Measurements from ENCODE around the gene PCK1. TPM values are rescaled to one million over a fixed set of nuclear protein-coding genes. Genes with fewer than 3 reads are reported as not detected.

Gene PCK1
- total and polyA plus RNA-seq, 2 experiments from 2014 or later = not detected

DNA sequence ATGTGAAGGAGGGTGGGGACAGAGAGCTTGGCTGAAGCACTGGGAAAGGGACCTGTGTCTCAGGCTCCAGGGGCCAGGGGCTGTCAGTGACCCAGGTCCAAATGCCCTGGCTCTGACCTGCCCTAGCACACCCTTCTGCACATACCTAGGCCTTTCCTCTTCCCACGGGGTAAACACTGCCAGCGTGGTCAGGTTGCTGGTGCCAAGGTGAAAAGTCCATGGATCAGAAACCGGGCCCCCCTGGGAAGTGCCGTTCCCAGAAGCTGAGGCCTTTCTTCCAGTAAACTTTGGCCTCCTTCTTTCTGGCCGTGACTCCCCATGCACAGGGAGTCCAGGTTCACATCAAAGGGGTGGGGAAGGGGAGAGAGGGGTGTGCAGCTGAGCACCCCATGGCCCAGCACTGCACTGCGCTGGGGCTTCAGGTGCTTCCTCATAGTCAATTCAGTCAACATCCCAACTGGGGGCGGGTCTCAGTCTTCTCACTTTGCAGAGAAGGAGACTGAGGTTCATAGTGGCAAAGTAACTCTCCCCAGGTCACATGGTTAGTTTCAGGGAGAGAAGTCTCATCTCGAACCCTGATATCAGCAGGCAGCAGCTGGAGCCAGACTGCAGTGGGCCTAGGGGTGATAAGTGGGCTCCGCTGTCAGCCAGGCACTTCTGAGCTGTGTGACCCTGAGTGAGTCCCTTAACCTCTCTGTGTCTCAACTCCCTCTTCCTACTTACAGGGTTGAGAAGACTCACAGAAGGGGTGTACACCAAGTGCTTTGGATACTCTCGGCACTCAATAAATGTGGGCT is 17.0 kb downstream of the PCK1 start:
- H3K27ac ChIP-seq (ENCODE audit: low read depth) = no peak overlapping the region
- H3K27me3 ChIP-seq (ENCODE audit: insufficient read depth) = no peaks in the 10 kb centered on the region
- Mint-ChIP-seq H3K4me1 (peaks cover 25% of the 10 kb centered on the region), H3K27me3 (ENCODE audit: insufficient read depth, low read depth, poor library complexity) (peaks cover 17% of the 10 kb centered on the region), H3K36me3 (ENCODE audit: low read depth) (no peaks in the 10 kb centered on the region), H3K9me3 (no peaks in the 10 kb centered on the region), H3K4me3 (no peak overlapping the region), H3K27ac (no peak overlapping the region)
- H4K20me1 ChIP-seq (replicated peaks; ENCODE audit: insufficient read depth) = no peaks in the 10 kb centered on the region
- H2AFZ ChIP-seq = no peak overlapping the region
- no peak overlapping the region for H3K4me2 ChIP-seq
- 0 out of 2 replicates have a peak, but pooled peaks cover 1% of the 10 kb centered on the region for H3K9me2 ChIP-seq (ENCODE audit: insufficient read depth)
- H3K4me1 ChIP-seq (ENCODE audit: insufficient read depth) = peaks cover 6% of the 10 kb centered on the region
- H3K79me2 ChIP-seq (replicated peaks; ENCODE audit: insufficient read depth) = no peaks in the 10 kb centered on the region
- H3K4me3 ChIP-seq = no peak overlapping the region
- H3F3A ChIP-seq (replicated peaks; ENCODE audit: low read depth) = no peaks in the 10 kb centered on the region
- no peak for TF ChIP-seq STAT1 (IDR thresholded peaks at IDR 0.05; ENCODE audit: unreplicated experiment)
- no peak for TF ChIP-seq CREB1 (CRISPR knock-in tag; IDR thresholded peaks at IDR 0.05; ENCODE audit: low read depth)
- no peak for TF ChIP-seq JUNB (IDR thresholded peaks at IDR 0.05; ENCODE audit: unreplicated experiment)
- no peak for TF ChIP-seq EZH2 (IDR thresholded peaks at IDR 0.05; ENCODE audit: low read depth, unreplicated experiment)
- TF ChIP-seq, protein P1, sequence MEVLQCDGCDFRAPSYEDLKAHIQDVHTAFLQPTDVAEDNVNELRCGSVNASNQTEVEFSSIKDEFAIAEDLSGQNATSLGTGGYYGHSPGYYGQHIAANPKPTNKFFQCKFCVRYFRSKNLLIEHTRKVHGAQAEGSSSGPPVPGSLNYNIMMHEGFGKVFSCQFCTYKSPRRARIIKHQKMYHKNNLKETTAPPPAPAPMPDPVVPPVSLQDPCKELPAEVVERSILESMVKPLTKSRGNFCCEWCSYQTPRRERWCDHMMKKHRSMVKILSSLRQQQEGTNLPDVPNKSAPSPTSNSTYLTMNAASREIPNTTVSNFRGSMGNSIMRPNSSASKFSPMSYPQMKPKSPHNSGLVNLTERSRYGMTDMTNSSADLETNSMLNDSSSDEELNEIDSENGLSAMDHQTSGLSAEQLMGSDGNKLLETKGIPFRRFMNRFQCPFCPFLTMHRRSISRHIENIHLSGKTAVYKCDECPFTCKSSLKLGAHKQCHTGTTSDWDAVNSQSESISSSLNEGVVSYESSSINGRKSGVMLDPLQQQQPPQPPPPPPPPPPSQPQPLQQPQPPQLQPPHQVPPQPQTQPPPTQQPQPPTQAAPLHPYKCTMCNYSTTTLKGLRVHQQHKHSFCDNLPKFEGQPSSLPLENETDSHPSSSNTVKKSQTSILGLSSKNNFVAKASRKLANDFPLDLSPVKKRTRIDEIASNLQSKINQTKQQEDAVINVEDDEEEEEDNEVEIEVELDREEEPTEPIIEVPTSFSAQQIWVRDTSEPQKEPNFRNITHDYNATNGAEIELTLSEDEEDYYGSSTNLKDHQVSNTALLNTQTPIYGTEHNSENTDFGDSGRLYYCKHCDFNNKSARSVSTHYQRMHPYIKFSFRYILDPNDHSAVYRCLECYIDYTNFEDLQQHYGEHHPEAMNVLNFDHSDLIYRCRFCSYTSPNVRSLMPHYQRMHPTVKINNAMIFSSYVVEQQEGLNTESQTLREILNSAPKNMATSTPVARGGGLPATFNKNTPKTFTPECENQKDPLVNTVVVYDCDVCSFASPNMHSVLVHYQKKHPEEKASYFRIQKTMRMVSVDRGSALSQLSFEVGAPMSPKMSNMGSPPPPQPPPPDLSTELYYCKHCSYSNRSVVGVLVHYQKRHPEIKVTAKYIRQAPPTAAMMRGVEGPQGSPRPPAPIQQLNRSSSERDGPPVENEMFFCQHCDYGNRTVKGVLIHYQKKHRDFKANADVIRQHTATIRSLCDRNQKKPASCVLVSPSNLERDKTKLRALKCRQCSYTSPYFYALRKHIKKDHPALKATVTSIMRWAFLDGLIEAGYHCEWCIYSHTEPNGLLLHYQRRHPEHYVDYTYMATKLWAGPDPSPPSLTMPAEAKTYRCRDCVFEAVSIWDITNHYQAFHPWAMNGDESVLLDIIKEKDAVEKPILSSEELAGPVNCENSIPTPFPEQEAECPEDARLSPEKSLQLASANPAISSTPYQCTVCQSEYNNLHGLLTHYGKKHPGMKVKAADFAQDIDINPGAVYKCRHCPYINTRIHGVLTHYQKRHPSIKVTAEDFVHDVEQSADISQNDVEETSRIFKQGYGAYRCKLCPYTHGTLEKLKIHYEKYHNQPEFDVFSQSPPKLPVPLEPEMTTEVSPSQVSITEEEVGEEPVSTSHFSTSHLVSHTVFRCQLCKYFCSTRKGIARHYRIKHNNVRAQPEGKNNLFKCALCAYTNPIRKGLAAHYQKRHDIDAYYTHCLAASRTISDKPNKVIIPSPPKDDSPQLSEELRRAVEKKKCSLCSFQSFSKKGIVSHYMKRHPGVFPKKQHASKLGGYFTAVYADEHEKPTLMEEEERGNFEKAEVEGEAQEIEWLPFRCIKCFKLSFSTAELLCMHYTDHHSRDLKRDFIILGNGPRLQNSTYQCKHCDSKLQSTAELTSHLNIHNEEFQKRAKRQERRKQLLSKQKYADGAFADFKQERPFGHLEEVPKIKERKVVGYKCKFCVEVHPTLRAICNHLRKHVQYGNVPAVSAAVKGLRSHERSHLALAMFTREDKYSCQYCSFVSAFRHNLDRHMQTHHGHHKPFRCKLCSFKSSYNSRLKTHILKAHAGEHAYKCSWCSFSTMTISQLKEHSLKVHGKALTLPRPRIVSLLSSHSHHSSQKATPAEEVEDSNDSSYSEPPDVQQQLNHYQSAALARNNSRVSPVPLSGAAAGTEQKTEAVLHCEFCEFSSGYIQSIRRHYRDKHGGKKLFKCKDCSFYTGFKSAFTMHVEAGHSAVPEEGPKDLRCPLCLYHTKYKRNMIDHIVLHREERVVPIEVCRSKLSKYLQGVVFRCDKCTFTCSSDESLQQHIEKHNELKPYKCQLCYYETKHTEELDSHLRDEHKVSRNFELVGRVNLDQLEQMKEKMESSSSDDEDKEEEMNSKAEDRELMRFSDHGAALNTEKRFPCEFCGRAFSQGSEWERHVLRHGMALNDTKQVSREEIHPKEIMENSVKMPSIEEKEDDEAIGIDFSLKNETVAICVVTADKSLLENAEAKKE (CRISPR knock-in tag; IDR thresholded peaks at IDR 0.05) = no peak
- no peak for TF ChIP-seq ZNF331 (CRISPR knock-in tag; IDR thresholded peaks at IDR 0.05; ENCODE audit: low read depth)
- TF ChIP-seq, protein P2, sequence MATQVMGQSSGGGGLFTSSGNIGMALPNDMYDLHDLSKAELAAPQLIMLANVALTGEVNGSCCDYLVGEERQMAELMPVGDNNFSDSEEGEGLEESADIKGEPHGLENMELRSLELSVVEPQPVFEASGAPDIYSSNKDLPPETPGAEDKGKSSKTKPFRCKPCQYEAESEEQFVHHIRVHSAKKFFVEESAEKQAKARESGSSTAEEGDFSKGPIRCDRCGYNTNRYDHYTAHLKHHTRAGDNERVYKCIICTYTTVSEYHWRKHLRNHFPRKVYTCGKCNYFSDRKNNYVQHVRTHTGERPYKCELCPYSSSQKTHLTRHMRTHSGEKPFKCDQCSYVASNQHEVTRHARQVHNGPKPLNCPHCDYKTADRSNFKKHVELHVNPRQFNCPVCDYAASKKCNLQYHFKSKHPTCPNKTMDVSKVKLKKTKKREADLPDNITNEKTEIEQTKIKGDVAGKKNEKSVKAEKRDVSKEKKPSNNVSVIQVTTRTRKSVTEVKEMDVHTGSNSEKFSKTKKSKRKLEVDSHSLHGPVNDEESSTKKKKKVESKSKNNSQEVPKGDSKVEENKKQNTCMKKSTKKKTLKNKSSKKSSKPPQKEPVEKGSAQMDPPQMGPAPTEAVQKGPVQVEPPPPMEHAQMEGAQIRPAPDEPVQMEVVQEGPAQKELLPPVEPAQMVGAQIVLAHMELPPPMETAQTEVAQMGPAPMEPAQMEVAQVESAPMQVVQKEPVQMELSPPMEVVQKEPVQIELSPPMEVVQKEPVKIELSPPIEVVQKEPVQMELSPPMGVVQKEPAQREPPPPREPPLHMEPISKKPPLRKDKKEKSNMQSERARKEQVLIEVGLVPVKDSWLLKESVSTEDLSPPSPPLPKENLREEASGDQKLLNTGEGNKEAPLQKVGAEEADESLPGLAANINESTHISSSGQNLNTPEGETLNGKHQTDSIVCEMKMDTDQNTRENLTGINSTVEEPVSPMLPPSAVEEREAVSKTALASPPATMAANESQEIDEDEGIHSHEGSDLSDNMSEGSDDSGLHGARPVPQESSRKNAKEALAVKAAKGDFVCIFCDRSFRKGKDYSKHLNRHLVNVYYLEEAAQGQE (IDR thresholded peaks at IDR 0.05; ENCODE audit: unreplicated experiment) = no peak
- TF ChIP-seq POLR2AphosphoS5 (IDR thresholded peaks at IDR 0.05; ENCODE audit: low read depth) = no peak
- TF ChIP-seq ZNF114 (CRISPR knock-in tag; IDR thresholded peaks at IDR 0.05) = no peak
- DNase-seq (ENCODE audit: low spot score) (no peak), ATAC-seq (no peak)
- H3K36me3 ChIP-seq (ENCODE audit: insufficient read depth) = no peaks in the 10 kb centered on the region
